HEK293 (cell line): ENCODE measurements around the gene FBXO17.

Source experiments
- CTCF ChIP-seq: fragments of 450-650 bp; formaldehyde crosslinking; IDR thresholded peaks from 2 replicates; pipeline ENCODE4 v1.5.1; 2016; ENCODE audit warnings: missing biosample characterization, missing genetic modification characterization
- ELK4 ChIP-seq: IDR thresholded peaks from 2 replicates; pipeline ENCODE4 v1.6.1; 2011; ENCODE audit warnings: mild to moderate bottlenecking, low read depth, low read length, borderline replicate concordance
- GLI2 ChIP-seq: fragments of 450-650 bp; formaldehyde crosslinking; IDR thresholded peaks from 2 replicates; pipeline ENCODE4; 2017; ENCODE audit warnings: missing biosample characterization, missing genetic modification characterization, low read depth, borderline replicate concordance
- PRDM10 ChIP-seq: fragments of 450-650 bp; formaldehyde crosslinking; IDR thresholded peaks from 2 replicates; pipeline ENCODE4 v1.5.1; 2016; ENCODE audit warnings: missing biosample characterization, missing genetic modification characterization
- PRDM4 ChIP-seq: fragments of 450-650 bp; formaldehyde crosslinking; IDR thresholded peaks from 2 replicates; pipeline ENCODE4 v1.5.1; 2017; ENCODE audit warnings: missing biosample characterization, missing genetic modification characterization
- SCRT1 ChIP-seq: fragments of 450-650 bp; formaldehyde crosslinking; IDR thresholded peaks from 2 replicates; pipeline ENCODE4 v1.5.1; 2016; ENCODE audit warnings: missing biosample characterization, missing genetic modification characterization, borderline replicate concordance
- ZFP37 ChIP-seq: fragments of 450-650 bp; formaldehyde crosslinking; IDR thresholded peaks from 2 replicates; pipeline ENCODE4 v1.5.1; 2016; ENCODE audit warnings: missing biosample characterization, missing genetic modification characterization
- ZNF10 ChIP-seq: fragments of 450-650 bp; formaldehyde crosslinking; IDR thresholded peaks from 2 replicates; pipeline ENCODE4 v1.5.1; 2017; ENCODE audit warnings: missing biosample characterization, missing genetic modification characterization
- ZNF433 ChIP-seq: fragments of 450-650 bp; formaldehyde crosslinking; IDR thresholded peaks from 2 replicates; pipeline ENCODE4 v1.5.1; 2016; ENCODE audit warnings: missing biosample characterization, missing genetic modification characterization, low read depth
- ZNF548 ChIP-seq: fragments of 450-650 bp; formaldehyde crosslinking; IDR thresholded peaks from 2 replicates; pipeline ENCODE4 v1.5.1; 2016; ENCODE audit warnings: missing biosample characterization, missing genetic modification characterization

GRCh38 chr19:38908911-38909310 lies 66.6 kb downstream of the FBXO17 start:
- TF ChIP-seq ZNF433 (no peak), SCRT1 (tag by site-specific recombination) (no peak), CTCF (tag by site-specific recombination) (no peak), PRDM4 (tag by site-specific recombination) (no peak), GLI2 (tag by site-specific recombination) (no peak), ZNF10 (tag by site-specific recombination) (no peak), PRDM10 (no peak), ZFP37 (tag by site-specific recombination) (no peak), ZNF548 (tag by site-specific recombination) (no peak), ELK4 (no peak)
